HepG2 (cell line): ENCODE results near the gene ARHGAP19. TPM values are rescaled to one million over a fixed set of nuclear protein-coding genes. Genes with fewer than 3 reads are reported as not detected.
A peak's percentile ranks its signal among the peaks of the same experiment; 100 is the strongest.

Experiments
- FOXJ3 ChIP-seq: sonication (generic); formaldehyde crosslinking; IDR thresholded peaks from 2 replicates; pipeline ENCODE4 v1.4.0; 2020; ENCODE audit warnings: missing genetic modification reagents, mild to moderate bottlenecking, borderline replicate concordance
- HNF4A ChIP-seq: sonication (generic); formaldehyde crosslinking; IDR thresholded peaks from 2 replicates; pipeline ENCODE4 v1.4.0; 2020; ENCODE audit warnings: missing genetic modification reagents
- HNF4G ChIP-seq, 2 experiments: sonication (generic) in 1 of 2; formaldehyde crosslinking in 1 of 2; IDR thresholded peaks; 2 replicates each; pipeline versions ENCODE4 v1.4.0 to v1.6.1; 2011 to 2020; ENCODE audit warnings: borderline replicate concordance in 2 of 2, low read depth in 2 of 2, mild to moderate bottlenecking in 2 of 2, low read length in 1 of 2, missing genetic modification reagents in 1 of 2, moderate library complexity in 1 of 2
- ISL2 ChIP-seq: sonication (generic); formaldehyde crosslinking; IDR thresholded peaks from 2 replicates; pipeline ENCODE4 v1.5.0; 2020; ENCODE audit warnings: missing genetic modification reagents
- KDM5B ChIP-seq: sonication (generic); formaldehyde crosslinking; IDR thresholded peaks from 2 replicates; pipeline ENCODE4 v1.4.0; 2020; ENCODE audit warnings: missing genetic modification reagents, mild to moderate bottlenecking, borderline replicate concordance
- KLF12 ChIP-seq: sonication (generic); formaldehyde crosslinking; IDR thresholded peaks from 2 replicates; pipeline ENCODE4 v1.4.0; 2020; ENCODE audit warnings: missing genetic modification reagents, borderline replicate concordance
- MXD4 ChIP-seq: IDR thresholded peaks from 2 replicates; pipeline ENCODE4 v1.6.1; 2016; ENCODE audit warnings: mild to moderate bottlenecking, missing biosample characterization, missing genetic modification reagents
- NFE2L2 ChIP-seq: fragments of 150-350 bp; IDR thresholded peaks from 2 replicates; pipeline ENCODE4 v1.6.1; 2014; ENCODE audit warnings: low read length
- RFX5 ChIP-seq: IDR thresholded peaks from 2 replicates; pipeline ENCODE4 v1.6.1; 2011; ENCODE audit warnings: low read depth, low read length, improper control_type of control experiment
- SIN3A ChIP-seq: IDR thresholded peaks from 2 replicates; pipeline ENCODE4 v1.6.1; 2011; ENCODE audit warnings: low read depth, mild to moderate bottlenecking, control low read depth, low read length, borderline replicate concordance
- SYNCRIP ChIP-seq: fragments of 200-400 bp; formaldehyde crosslinking; IDR thresholded peaks from 2 replicates; pipeline ENCODE4 v1.6.1; 2018; ENCODE audit warnings: mild to moderate bottlenecking, low read depth, low read length; ENCODE audit not compliant: insufficient read depth
- TEAD3 ChIP-seq: optimal IDR thresholded peaks from 2 replicates; pipeline ENCODE3; 2016; ENCODE audit warnings: borderline replicate concordance
- ZNF251 ChIP-seq: sonication (generic); formaldehyde crosslinking; IDR thresholded peaks from 2 replicates; pipeline ENCODE4 v1.9.0; 2021; ENCODE audit warnings: mild to moderate bottlenecking, missing genetic modification reagents
- ZNF30 ChIP-seq: sonication (generic); formaldehyde crosslinking; IDR thresholded peaks from 2 replicates; pipeline ENCODE4 v1.5.0; 2020; ENCODE audit warnings: mild to moderate bottlenecking, missing genetic modification reagents
- ZNF44 ChIP-seq: sonication (generic); formaldehyde crosslinking; IDR thresholded peaks from 2 replicates; pipeline ENCODE4 v1.5.1; 2020; ENCODE audit warnings: mild to moderate bottlenecking, missing genetic modification reagents
- ZNF703 ChIP-seq: sonication (generic); formaldehyde crosslinking; IDR thresholded peaks from 2 replicates; pipeline ENCODE4 v1.5.1; 2020; ENCODE audit warnings: missing genetic modification reagents, mild to moderate bottlenecking, moderate library complexity, borderline replicate concordance
- ZNF737 ChIP-seq: sonication (generic); formaldehyde crosslinking; IDR thresholded peaks from 2 replicates; pipeline ENCODE4 v1.5.0; 2020; ENCODE audit warnings: missing genetic modification reagents, mild to moderate bottlenecking, borderline replicate concordance
- polyA plus RNA-seq, 8 experiments: library from polyadenylated mRNA; depleted of rRNA in 3 of 8; stranded (reverse) in 7 of 8; unstranded in 1 of 8; fragments of >200 nt; fragmentation: Illumina TruSeq in 4 of 8; extraction: Trizol in 4 of 8; gene quantifications; 2 replicates each; pipeline versions ENCODE4 v1.2.1 to v1.2.3, GENCODE V29; 2011 to 2016; ENCODE audit warnings: low read depth in 4 of 8, missing spikeins in 1 of 8, mixed read lengths in 1 of 8; ENCODE audit not compliant: insufficient read depth in 1 of 8
- total RNA-seq, 5 experiments: library from RNA; depleted of rRNA; stranded (reverse); fragments of >200 nt; fragmentation: Illumina TruSeq; extraction: Trizol; gene quantifications; 2 replicates each; pipeline ENCODE4 v1.2.3, GENCODE V29; 2016; ENCODE audit warnings: low read depth in 1 of 5
- TF ChIP-seq, protein P1 (sequence below): sonication (generic); formaldehyde crosslinking; IDR thresholded peaks from 2 replicates; pipeline ENCODE4 v1.5.0; 2020; ENCODE audit warnings: mild to moderate bottlenecking, missing genetic modification reagents
- TF ChIP-seq, protein P2 (sequence below): sonication (generic); formaldehyde crosslinking; IDR thresholded peaks from 2 replicates; pipeline ENCODE4 v1.8.0; 2022; ENCODE audit warnings: mild to moderate bottlenecking, missing genetic modification reagents, borderline replicate concordance
- TF ChIP-seq, protein P3 (sequence below): IDR thresholded peaks from 2 replicates; pipeline ENCODE4 v1.6.1; 2016
- TF ChIP-seq, protein P4 (sequence below): fragments of 450-650 bp; IDR thresholded peaks from 2 replicates; pipeline ENCODE4 v1.6.1; 2017

ARHGAP19 gene
- total and polyA plus RNA-seq, 2 of the 13 experiments (the other 11 are each of a cell fraction or from before 2014, with no cell fraction given) = 7.6 to 10.0 TPM

DNA sequence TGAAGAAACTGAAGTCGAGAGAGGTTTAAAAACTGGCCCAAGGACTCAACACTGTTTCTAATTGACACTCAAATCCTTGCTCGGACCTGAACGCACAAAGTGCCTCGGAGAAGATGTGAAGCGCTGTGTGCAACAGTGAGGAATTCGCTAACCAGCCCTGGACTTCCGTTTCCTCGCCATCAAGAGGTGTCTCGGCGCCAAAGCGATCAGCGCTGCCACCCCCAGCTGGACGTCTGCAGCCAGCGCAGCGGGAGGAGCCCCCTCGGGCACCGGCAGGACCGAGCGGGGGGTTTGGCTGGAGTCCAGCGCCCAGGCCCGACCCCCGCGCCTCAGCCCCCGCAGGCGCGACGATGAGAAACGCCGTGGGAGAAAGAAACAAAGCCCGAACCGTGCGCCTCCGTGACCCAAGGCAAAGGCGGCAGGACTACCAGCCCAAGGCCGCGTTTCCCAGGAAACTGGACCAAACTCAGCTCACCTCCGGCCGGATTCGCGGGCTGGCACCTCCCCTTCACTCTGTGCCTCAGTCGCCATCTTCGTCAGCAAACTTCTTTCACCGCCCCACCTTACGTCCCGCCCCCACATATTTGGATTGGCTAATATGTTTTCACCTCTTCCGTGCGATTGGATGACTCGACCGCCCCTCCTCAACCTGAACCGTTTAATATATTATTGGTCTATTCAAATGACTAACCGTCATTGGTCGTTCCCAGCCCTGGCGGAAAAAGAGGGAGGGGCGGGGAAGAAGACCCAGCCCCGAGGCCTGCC is at the start of gene ARHGAP19 (continued):
- TF ChIP-seq, protein P1, sequence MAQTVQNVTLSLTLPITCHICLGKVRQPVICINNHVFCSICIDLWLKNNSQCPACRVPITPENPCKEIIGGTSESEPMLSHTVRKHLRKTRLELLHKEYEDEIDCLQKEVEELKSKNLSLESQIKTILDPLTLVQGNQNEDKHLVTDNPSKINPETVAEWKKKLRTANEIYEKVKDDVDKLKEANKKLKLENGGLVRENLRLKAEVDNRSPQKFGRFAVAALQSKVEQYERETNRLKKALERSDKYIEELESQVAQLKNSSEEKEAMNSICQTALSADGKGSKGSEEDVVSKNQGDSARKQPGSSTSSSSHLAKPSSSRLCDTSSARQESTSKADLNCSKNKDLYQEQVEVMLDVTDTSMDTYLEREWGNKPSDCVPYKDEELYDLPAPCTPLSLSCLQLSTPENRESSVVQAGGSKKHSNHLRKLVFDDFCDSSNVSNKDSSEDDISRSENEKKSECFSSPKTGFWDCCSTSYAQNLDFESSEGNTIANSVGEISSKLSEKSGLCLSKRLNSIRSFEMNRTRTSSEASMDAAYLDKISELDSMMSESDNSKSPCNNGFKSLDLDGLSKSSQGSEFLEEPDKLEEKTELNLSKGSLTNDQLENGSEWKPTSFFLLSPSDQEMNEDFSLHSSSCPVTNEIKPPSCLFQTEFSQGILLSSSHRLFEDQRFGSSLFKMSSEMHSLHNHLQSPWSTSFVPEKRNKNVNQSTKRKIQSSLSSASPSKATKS (CRISPR knock-in tag) = 0 out of 2 replicates have a peak, but pooled peaks have one; percentile 65
- TF ChIP-seq ZNF30 (CRISPR knock-in tag) = no peak
- no peak for TF ChIP-seq FOXJ3
- no peak for TF ChIP-seq ZNF251 (CRISPR knock-in tag)
- peak; percentile 70; the same call in 1 of the 2 replicates for TF ChIP-seq ZNF44 (CRISPR knock-in tag)
- TF ChIP-seq, protein P2, sequence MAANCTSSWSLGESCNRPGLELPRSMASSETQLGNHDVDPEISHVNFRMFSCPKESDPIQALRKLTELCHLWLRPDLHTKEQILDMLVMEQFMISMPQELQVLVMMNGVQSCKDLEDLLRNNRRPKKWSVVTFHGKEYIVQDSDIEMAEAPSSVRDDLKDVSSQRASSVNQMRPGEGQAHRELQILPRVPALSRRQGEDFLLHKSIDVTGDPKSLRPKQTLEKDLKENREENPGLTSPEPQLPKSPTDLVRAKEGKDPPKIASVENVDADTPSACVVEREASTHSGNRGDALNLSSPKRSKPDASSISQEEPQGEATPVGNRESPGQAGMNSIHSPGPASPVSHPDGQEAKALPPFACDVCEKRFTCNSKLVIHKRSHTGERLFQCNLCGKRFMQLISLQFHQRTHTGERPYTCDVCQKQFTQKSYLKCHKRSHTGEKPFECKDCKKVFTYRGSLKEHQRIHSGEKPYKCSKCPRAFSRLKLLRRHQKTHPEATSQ (CRISPR knock-in tag) = 0 out of 2 replicates have a peak, but pooled peaks have one; percentile 30
- TF ChIP-seq MXD4 (CRISPR knock-in tag) = no peak; the same call in 1 of the 2 replicates
- no peak for TF ChIP-seq NFE2L2
- peak; percentile 23; the same call in 1 of the 2 replicates for TF ChIP-seq HNF4A
- TF ChIP-seq, protein P3, sequence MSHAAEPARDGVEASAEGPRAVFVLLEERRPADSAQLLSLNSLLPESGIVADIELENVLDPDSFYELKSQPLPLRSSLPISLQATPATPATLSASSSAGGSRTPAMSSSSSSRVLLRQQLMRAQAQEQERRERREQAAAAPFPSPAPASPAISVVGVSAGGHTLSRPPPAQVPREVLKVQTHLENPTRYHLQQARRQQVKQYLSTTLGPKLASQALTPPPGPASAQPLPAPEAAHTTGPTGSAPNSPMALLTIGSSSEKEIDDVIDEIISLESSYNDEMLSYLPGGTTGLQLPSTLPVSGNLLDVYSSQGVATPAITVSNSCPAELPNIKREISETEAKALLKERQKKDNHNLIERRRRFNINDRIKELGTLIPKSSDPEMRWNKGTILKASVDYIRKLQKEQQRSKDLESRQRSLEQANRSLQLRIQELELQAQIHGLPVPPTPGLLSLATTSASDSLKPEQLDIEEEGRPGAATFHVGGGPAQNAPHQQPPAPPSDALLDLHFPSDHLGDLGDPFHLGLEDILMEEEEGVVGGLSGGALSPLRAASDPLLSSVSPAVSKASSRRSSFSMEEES (CRISPR knock-in tag) = no peak
- no peak for TF ChIP-seq SYNCRIP
- TF ChIP-seq, protein P4, sequence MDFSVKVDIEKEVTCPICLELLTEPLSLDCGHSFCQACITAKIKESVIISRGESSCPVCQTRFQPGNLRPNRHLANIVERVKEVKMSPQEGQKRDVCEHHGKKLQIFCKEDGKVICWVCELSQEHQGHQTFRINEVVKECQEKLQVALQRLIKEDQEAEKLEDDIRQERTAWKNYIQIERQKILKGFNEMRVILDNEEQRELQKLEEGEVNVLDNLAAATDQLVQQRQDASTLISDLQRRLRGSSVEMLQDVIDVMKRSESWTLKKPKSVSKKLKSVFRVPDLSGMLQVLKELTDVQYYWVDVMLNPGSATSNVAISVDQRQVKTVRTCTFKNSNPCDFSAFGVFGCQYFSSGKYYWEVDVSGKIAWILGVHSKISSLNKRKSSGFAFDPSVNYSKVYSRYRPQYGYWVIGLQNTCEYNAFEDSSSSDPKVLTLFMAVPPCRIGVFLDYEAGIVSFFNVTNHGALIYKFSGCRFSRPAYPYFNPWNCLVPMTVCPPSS = no peak
- no peak for TF ChIP-seq ZNF703 (CRISPR knock-in tag)
- no peak for TF ChIP-seq ZNF737 (CRISPR knock-in tag)
- TF ChIP-seq TEAD3 (CRISPR knock-in tag) = peak; percentile 24
- TF ChIP-seq ISL2 (CRISPR knock-in tag) = peak; percentile 21; the same call in 1 of the 2 replicates
- peak; percentile 17; the same call in 1 of the 2 replicates for TF ChIP-seq KLF12 (CRISPR knock-in tag)
- TF ChIP-seq KDM5B (CRISPR knock-in tag) = peak; percentile 91
- TF ChIP-seq RFX5 = peak; percentile 71
- no peak for TF ChIP-seq HNF4G (IDR thresholded peaks at IDR 0.05; ENCODE audit: borderline replicate concordance, low read depth, low read length)
- 0 out of 2 replicates have a peak, but pooled peaks have one; percentile 41 for TF ChIP-seq HNF4G (CRISPR knock-in tag; IDR thresholded peaks at IDR 0.05; ENCODE audit: borderline replicate concordance, low read depth)
- TF ChIP-seq SIN3A = peak; percentile 83; the same call in 1 of the 2 replicates
